ENCODE measurements around the gene IRF2BP2. TPM values are rescaled to one million over a fixed set of nuclear protein-coding genes. Genes with fewer than 3 reads are reported as not detected.

IRF2BP2 gene
- total and polyA plus RNA-seq, 2 donors (not counting 1 experiment from before 2014, with no cell fraction given) = 126 to 255 TPM

DNA sequence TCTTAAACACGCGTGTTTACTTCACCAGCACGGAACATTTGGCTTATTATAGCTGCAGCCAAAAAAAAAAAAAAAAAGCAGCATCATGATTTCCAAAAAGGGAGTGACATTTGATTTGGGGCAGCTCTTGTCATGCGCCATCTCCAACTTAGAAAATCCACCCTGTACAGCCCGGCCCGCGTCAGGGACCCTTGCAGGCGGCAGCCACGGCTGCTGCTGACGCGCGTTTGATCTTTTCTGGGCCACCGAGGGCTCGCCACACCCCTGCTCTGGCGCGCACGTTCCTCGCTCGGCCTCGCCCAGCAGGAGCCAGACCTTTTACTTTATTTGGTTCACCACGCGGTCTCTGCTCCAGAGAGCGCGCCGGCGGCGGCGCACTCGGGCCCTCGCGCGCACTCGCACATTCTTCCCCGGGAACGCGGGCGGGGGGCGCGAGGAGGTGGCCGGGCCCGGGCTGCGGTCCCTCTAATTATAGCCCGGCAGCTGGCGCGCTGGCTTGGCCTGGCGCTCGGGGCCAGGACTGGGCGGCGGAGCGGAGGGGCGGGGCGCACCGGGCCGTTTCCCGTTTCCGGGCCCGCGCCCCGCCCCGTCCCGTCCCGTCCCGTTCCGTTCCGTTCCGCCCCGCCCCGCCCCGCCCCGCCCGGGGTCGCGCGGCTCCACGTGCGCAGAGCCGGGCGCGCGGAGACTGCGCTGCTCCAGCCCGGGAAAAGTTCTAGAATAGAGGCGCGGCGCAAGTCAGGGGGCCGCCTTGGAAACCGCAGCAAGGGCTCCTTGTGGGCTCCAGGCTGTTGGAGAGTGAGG, 10.2 kb downstream of the IRF2BP2 start:
- no peaks in the 10 kb centered on the region for H3K9me3 Mint-ChIP-seq (ENCODE audit: insufficient read depth)
- H3K27ac Mint-ChIP-seq = peak overlapping the region; percentile 97
- Histone ChIP-seq H3K36me3 (replicated peaks in 1 of 2; ENCODE audit: control extremely low read depth in 1 of 2, control insufficient read depth in 1 of 2, extremely low read depth in 1 of 2, insufficient read depth in 2 of 2, low read length in 1 of 2) (no peaks in the 10 kb centered on the region), H2AFZ (ENCODE audit: insufficient read depth, low read depth, low read length, poor library complexity, severe bottlenecking) (peak overlapping the region; percentile 74), H4K20me1 (ENCODE audit: control insufficient read depth, insufficient read depth, low read length, poor library complexity, severe bottlenecking) (no peaks in the 10 kb centered on the region), H3K4me2 (replicated peaks; ENCODE audit: low read depth, low read length, poor library complexity, severe bottlenecking) (peak overlapping the region; percentile 85), H3K4me1 (ENCODE audit: control insufficient read depth in 2 of 2, insufficient read depth in 2 of 2, low read length in 2 of 2) (peaks cover 53 to 54% of the 10 kb centered on the region in 2 donors), H3K27ac (ENCODE audit: low read length in 2 of 2) (peak overlapping the region; percentile 83 to 93), H3K79me2 (ENCODE audit: control insufficient read depth, insufficient read depth, low read length) (peaks cover 35% of the 10 kb centered on the region), H3K9ac (ENCODE audit: low read length) (peak overlapping the region; percentile 70), H3K9me3 (ENCODE audit: control extremely low read depth in 1 of 3, control insufficient read depth in 2 of 3, insufficient read depth in 1 of 3, low read length in 2 of 3) (peaks cover 0 to 1% (median 0%) of the 10 kb centered on the region in 3 donors), H3K4me3 (ENCODE audit: control extremely low read depth in 1 of 5, extremely low read depth in 1 of 5, insufficient read depth in 1 of 5, low read depth in 2 of 5, low read length in 4 of 5) (peak overlapping the region; percentile 56 to 84 (median 66)), H3K27me3 (replicated peaks in 1 of 4; ENCODE audit: control extremely low read depth in 1 of 4, control insufficient read depth in 3 of 4, insufficient read depth in 4 of 4, low read length in 3 of 4) (no peaks in the 10 kb centered on the region)
- peaks cover 54% of the 10 kb centered on the region for H3K4me1 Mint-ChIP-seq
- WGBS (ENCODE audit: insufficient coverage) = under 1% methylated on average over 87 of the region's 87 CpGs
- TF ChIP-seq, protein P1, sequence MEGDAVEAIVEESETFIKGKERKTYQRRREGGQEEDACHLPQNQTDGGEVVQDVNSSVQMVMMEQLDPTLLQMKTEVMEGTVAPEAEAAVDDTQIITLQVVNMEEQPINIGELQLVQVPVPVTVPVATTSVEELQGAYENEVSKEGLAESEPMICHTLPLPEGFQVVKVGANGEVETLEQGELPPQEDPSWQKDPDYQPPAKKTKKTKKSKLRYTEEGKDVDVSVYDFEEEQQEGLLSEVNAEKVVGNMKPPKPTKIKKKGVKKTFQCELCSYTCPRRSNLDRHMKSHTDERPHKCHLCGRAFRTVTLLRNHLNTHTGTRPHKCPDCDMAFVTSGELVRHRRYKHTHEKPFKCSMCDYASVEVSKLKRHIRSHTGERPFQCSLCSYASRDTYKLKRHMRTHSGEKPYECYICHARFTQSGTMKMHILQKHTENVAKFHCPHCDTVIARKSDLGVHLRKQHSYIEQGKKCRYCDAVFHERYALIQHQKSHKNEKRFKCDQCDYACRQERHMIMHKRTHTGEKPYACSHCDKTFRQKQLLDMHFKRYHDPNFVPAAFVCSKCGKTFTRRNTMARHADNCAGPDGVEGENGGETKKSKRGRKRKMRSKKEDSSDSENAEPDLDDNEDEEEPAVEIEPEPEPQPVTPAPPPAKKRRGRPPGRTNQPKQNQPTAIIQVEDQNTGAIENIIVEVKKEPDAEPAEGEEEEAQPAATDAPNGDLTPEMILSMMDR (IDR thresholded peaks at IDR 0.05) = no peak
- no peak for TF ChIP-seq EZH2 (IDR thresholded peaks at IDR 0.05; ENCODE audit: borderline replicate concordance, insufficient read depth, low read depth, low read length, poor library complexity, severe bottlenecking)
- ChIA-PET CTCF (interaction anchor here (0.7 to 10.9 kb wide), 13 partner anchors 12 to 494 kb away, joined by 3 to 157 read pairs (median 3); partner anchors contain the start of gene IRF2BP2), POLR2A (interaction anchor here (0.7 to 4.0 kb wide), 9 partner anchors 9 to 478 kb away, joined by 3 to 50 read pairs (median 4); partner anchors contain the start of gene IRF2BP2)
- intact Hi-C loops (cut with micrococcal nuclease) = loop anchor here (1.0 to 2.0 kb wide), 4 partner anchors 10 to 411 kb away; partner anchors contain the start of gene IRF2BP2
- H3K4me3 Mint-ChIP-seq = peak overlapping the region; percentile 90
- peak; percentile 73 for ATAC-seq (ENCODE audit: low read depth)
- DNase-seq = peak; percentile 89
- H3K27me3 Mint-ChIP-seq = no peaks in the 10 kb centered on the region
